Measurements from ENCODE around the gene ANKS3.

DNA sequence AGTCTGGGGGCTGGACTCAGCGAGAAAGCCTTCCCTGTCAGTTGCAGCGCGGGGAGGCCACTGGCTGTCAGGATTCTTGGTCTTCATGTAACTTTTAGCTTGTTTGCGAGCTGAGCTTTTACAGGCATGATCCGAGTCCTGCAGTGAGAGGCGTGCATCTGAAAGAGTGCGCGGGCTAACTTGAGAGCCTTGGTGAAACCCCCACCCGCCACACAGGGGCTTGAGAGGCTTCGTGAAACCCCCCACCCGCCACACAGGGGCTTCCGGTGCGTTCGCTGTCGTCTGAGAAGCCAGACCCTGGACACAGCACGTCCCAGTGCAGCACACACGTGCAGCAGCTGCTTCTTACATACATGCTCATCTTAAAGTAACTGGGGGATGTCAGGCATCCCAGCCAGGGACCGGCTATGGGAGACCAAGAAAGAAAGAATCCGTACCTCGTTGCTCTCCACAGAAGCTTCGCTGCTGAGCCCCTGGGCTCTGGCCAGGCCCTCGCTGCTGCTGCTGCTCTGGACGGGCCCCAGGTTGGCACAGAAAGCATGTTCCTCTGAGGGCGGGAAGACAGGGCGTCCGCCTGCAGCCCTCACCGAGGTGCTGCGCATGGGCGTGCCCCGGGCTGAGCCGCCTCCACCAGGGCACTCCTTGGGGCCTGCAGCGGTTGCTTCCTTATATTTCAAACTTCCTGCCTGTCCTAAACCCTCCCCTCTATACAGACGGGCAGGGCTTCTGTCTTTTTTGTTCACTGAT is 32.9 kb downstream of the ANKS3 start:
- TF ChIP-seq, protein P1, sequence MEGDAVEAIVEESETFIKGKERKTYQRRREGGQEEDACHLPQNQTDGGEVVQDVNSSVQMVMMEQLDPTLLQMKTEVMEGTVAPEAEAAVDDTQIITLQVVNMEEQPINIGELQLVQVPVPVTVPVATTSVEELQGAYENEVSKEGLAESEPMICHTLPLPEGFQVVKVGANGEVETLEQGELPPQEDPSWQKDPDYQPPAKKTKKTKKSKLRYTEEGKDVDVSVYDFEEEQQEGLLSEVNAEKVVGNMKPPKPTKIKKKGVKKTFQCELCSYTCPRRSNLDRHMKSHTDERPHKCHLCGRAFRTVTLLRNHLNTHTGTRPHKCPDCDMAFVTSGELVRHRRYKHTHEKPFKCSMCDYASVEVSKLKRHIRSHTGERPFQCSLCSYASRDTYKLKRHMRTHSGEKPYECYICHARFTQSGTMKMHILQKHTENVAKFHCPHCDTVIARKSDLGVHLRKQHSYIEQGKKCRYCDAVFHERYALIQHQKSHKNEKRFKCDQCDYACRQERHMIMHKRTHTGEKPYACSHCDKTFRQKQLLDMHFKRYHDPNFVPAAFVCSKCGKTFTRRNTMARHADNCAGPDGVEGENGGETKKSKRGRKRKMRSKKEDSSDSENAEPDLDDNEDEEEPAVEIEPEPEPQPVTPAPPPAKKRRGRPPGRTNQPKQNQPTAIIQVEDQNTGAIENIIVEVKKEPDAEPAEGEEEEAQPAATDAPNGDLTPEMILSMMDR (IDR thresholded peaks at IDR 0.05): no peak
- no peak for TF ChIP-seq POLR2A (IDR thresholded peaks at IDR 0.05)
